HG03558 (cell line): ENCODE data around the gene ZNF385D.

Experiments used
- ATAC-seq: cut with Tn5 transposase; IDR thresholded peaks from one replicate; pipeline ENCODE4 v1.9.1; 2021; ENCODE audit warnings: moderate number of reproducible peaks; ENCODE audit not compliant: unreplicated experiment; ENCODE audit errors: extremely low read depth

The ZNF385D gene

GRCh38 chr3:21682206-21682605, 68.8 kb downstream of the ZNF385D start:
- ATAC-seq = no peak

GRCh38 chr3:21673393-21673792, 77.6 kb downstream of the ZNF385D start:
- ATAC-seq = no peak

GRCh38 chr3:21672303-21672702, 78.7 kb downstream of the ZNF385D start:
- ATAC-seq = no peak

- ATAC-seq = no peak
These were observed 80.6 kb downstream of the ZNF385D start for GRCh38 chr3:21670386-21670785.

GRCh38 chr3:21668012-21668411, 83.0 kb downstream of the ZNF385D start:
- ATAC-seq = no peak

GRCh38 chr3:21665444-21666100, 85.4 kb downstream of the ZNF385D start:
- ATAC-seq = no peak

- no peak for ATAC-seq
These were observed 86.0 kb downstream of the ZNF385D start for GRCh38 chr3:21664996-21665395.

GRCh38 chr3:21662403-21662802, 88.6 kb downstream of the ZNF385D start:
- ATAC-seq = no peak

- ATAC-seq = no peak
These were observed 96.3 kb downstream of the ZNF385D start for GRCh38 chr3:21654662-21655061.

GRCh38 chr3:21654241-21654640, 96.8 kb downstream of the ZNF385D start:
- ATAC-seq = no peak

- ATAC-seq = no peak
These were observed 101.5 kb downstream of the ZNF385D start for GRCh38 chr3:21649519-21649918.

- ATAC-seq = no peak
These were observed 103.0 kb downstream of the ZNF385D start for GRCh38 chr3:21647961-21648360.

GRCh38 chr3:21645121-21645897, 105.7 kb downstream of the ZNF385D start:
- no peak for ATAC-seq

GRCh38 chr3:21644268-21644667, 106.7 kb downstream of the ZNF385D start:
- no peak for ATAC-seq

GRCh38 chr3:21643752-21644151, 107.3 kb downstream of the ZNF385D start:
- no peak for ATAC-seq

- ATAC-seq = no peak
These were observed 108.6 kb downstream of the ZNF385D start for GRCh38 chr3:21642433-21642832.

GRCh38 chr3:21641959-21642358, 109.1 kb downstream of the ZNF385D start:
- ATAC-seq = no peak

- no peak for ATAC-seq
These were observed 112.5 kb downstream of the ZNF385D start for GRCh38 chr3:21638488-21638887.

GRCh38 chr3:21634112-21634511, 116.9 kb downstream of the ZNF385D start:
- no peak for ATAC-seq

- ATAC-seq = no peak
These were observed 126.5 kb downstream of the ZNF385D start for GRCh38 chr3:21624524-21624923.

GRCh38 chr3:21621181-21621651, 129.8 kb downstream of the ZNF385D start:
- no peak for ATAC-seq
